Measurements from ENCODE around the gene EIF4A2. TPM values are rescaled to one million over a fixed set of nuclear protein-coding genes. Genes with fewer than 3 reads are reported as not detected.
"Not testable (repeated sequence)": the region's sequence is repeated elsewhere in the genome, so short reads cannot be mapped to it uniquely, and the experiment has no call there.

EIF4A2 gene
- total and polyA plus RNA-seq, 10 of the 15 experiments (the other 5 are each of a cell fraction or from before 2014, with no cell fraction given) = 154 to 680 (median 259) TPM

DNA sequence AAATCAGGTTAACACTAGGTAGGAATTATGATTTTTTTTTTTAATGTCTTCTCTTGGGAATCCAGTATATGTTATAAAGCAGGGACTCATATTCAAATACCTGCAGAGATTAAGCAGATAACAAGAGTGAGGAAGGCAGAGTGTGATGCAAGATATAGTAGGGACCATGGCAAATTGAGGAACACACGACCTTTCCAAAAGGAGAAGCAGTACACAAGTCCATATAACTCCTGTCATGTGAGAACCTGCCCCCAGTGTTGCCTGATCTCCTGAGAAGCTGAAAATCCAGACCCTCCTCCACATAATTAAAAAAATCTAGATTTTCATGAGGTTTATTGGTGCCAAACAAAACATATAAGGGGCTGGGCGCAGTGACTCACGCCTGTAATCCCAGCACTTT lies 19.3 kb downstream of the EIF4A2 start:
- intact Hi-C loops (cut with micrococcal nuclease; ENCODE audit: unreplicated experiment) = no loop called here
- no peak overlapping the region for H3K4me3 ChIP-seq
- H3K27me3 ChIP-seq (replicated peaks in 1 of 2; ENCODE audit: control insufficient read depth in 2 of 2, insufficient read depth in 2 of 2, low read length in 1 of 2) = no peaks in the 10 kb centered on the region
- no peak for ATAC-seq
- H3K4me1 ChIP-seq (ENCODE audit: control insufficient read depth, insufficient read depth, low read length) = peaks cover 20% of the 10 kb centered on the region
- no peak overlapping the region for H3K27ac ChIP-seq (ENCODE audit: control insufficient read depth, insufficient read depth)
- BruUV-seq (replicated peaks) = no TSS peak
- DNase-seq (ENCODE audit: low read depth, low spot score) = no peak
- H3K36me3 ChIP-seq (ENCODE audit: control insufficient read depth in 2 of 2, insufficient read depth in 2 of 2, low read length in 1 of 2) = peaks cover 1 to 5% of the 10 kb centered on the region in 2 experiments; a peak in 3 of 4 replicates
- TF ChIP-seq SREBF2 (IDR thresholded peaks at IDR 0.05; ENCODE audit: low read length) (no peak), NR2C1 (IDR thresholded peaks at IDR 0.05) (no peak), ETV6 (conservative IDR thresholded peaks at IDR 0.05 in 1 of 2, IDR thresholded peaks at IDR 0.05 in 1 of 2; ENCODE audit: borderline replicate concordance in 1 of 2, low read depth in 1 of 2) (no peak), ZNF217 (IDR thresholded peaks at IDR 0.05) (no peak), POLR2A (IDR thresholded peaks at IDR 0.05; ENCODE audit: low read depth, low read length) (no peak), SUPT20H (IDR thresholded peaks at IDR 0.05; ENCODE audit: borderline replicate concordance, control insufficient read depth, low read depth, low read length) (no peak)
- CTCF ChIA-PET = interaction anchor here (0.6 to 1.4 kb wide), 3 partner anchors 19 to 362 kb away, joined by 3 to 4 read pairs (median 4); no protein-coding TSS in a partner anchor
- H3K4me2 ChIP-seq (ENCODE audit: control insufficient read depth, insufficient read depth) = no peak overlapping the region
- POLR2A ChIA-PET = interaction anchor here (0.8 kb wide), 1 partner anchor 80 kb away, joined by 3 read pairs; no protein-coding TSS in a partner anchor
- H3K9me3 ChIP-seq (replicated peaks; ENCODE audit: control insufficient read depth, insufficient read depth, low read length) = no peaks in the 10 kb centered on the region
- no peaks in the 10 kb centered on the region for H4K20me1 ChIP-seq (ENCODE audit: control insufficient read depth, insufficient read depth)
- 82% methylated on average over 3 of the region's 3 CpGs for WGBS (ENCODE audit: insufficient coverage, insufficient replicate concordance, low lambda C conversion rate, missing lambda C conversion rate)
- no peak overlapping the region for H2AFZ ChIP-seq (ENCODE audit: control insufficient read depth, low read depth, low read length)
- peaks cover 32% of the 10 kb centered on the region for H3K79me2 ChIP-seq (ENCODE audit: control insufficient read depth, insufficient read depth, low read length)
- SMC1A ChIA-PET (ENCODE audit: uncharacterized antibody, unreplicated experiment) = interaction anchor here (0.7 kb wide), 1 partner anchor 284 kb away, joined by 3 read pairs; no protein-coding TSS in a partner anchor
- RAD21 ChIA-PET (ENCODE audit: unreplicated experiment) = no interaction called here
- no peak for FAIRE-seq
- in situ Hi-C loops (cut with MboI) = no loop called here
- H3K9ac ChIP-seq (ENCODE audit: control insufficient read depth, insufficient read depth, low read length) = no peak overlapping the region

DNA sequence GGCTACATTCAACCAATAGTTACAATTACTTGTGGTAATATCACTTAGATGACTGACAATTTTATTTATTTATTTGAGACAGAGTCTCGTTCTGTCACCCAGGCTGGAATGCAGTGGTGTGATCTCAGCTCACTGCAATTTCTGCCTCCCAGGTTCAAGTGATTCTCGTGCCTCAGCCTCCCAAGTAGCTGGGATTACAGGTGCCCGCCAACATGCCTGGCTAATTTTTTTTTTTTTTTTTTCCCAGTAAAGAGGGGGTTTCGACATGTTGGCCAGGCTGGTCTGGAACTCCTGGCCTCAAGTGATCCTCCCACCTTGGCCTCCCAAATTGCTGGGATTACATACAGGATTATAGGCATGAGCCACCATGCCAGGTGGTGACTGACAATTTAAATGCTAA lies 20.1 kb downstream of the EIF4A2 start:
- in situ Hi-C loops (cut with MboI); H3K36me3 ChIP-seq (ENCODE audit: control insufficient read depth in 2 of 2, insufficient read depth in 2 of 2, low read length in 1 of 2): not testable (repeated sequence)
- 88% methylated on average over 4 of the region's 4 CpGs for WGBS (ENCODE audit: insufficient coverage, insufficient replicate concordance, low lambda C conversion rate, missing lambda C conversion rate)

More for the DNA sequence above, 20.1 kb downstream of the EIF4A2 start:
- H3K27me3 ChIP-seq (replicated peaks in 1 of 2; ENCODE audit: control insufficient read depth in 2 of 2, insufficient read depth in 2 of 2, low read length in 1 of 2); SMC1A ChIA-PET (ENCODE audit: uncharacterized antibody, unreplicated experiment); H2AFZ ChIP-seq (ENCODE audit: control insufficient read depth, low read depth, low read length); intact Hi-C loops (cut with micrococcal nuclease; ENCODE audit: unreplicated experiment); BruUV-seq (replicated peaks); H3K9me3 ChIP-seq (replicated peaks; ENCODE audit: control insufficient read depth, insufficient read depth, low read length); RAD21 ChIA-PET (ENCODE audit: unreplicated experiment); H3K4me3 ChIP-seq; DNase-seq (ENCODE audit: low read depth, low spot score); H3K27ac ChIP-seq (ENCODE audit: control insufficient read depth, insufficient read depth); H3K9ac ChIP-seq (ENCODE audit: control insufficient read depth, insufficient read depth, low read length); H3K4me2 ChIP-seq (ENCODE audit: control insufficient read depth, insufficient read depth); H4K20me1 ChIP-seq (ENCODE audit: control insufficient read depth, insufficient read depth); FAIRE-seq; ATAC-seq: not testable (repeated sequence)
- Histone ChIP-seq H3K79me2 (ENCODE audit: control insufficient read depth, insufficient read depth, low read length) (peaks cover 32% of the 10 kb centered on the region), H3K4me1 (ENCODE audit: control insufficient read depth, insufficient read depth, low read length) (peaks cover 20% of the 10 kb centered on the region)
- ChIA-PET CTCF (interaction anchor here (0.9 to 1.4 kb wide), 3 partner anchors 18 to 362 kb away, joined by 3 to 4 read pairs (median 4); no protein-coding TSS in a partner anchor), POLR2A (interaction anchor here (0.7 to 1.3 kb wide), 2 partner anchors 16 to 756 kb away, joined by 3 read pairs; no protein-coding TSS in a partner anchor)

All from GM12878 (cell line).